Measurements from ENCODE around the gene METTL13.

METTL13 gene, protein sequence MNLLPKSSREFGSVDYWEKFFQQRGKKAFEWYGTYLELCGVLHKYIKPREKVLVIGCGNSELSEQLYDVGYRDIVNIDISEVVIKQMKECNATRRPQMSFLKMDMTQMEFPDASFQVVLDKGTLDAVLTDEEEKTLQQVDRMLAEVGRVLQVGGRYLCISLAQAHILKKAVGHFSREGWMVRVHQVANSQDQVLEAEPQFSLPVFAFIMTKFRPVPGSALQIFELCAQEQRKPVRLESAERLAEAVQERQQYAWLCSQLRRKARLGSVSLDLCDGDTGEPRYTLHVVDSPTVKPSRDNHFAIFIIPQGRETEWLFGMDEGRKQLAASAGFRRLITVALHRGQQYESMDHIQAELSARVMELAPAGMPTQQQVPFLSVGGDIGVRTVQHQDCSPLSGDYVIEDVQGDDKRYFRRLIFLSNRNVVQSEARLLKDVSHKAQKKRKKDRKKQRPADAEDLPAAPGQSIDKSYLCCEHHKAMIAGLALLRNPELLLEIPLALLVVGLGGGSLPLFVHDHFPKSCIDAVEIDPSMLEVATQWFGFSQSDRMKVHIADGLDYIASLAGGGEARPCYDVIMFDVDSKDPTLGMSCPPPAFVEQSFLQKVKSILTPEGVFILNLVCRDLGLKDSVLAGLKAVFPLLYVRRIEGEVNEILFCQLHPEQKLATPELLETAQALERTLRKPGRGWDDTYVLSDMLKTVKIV

DNA sequence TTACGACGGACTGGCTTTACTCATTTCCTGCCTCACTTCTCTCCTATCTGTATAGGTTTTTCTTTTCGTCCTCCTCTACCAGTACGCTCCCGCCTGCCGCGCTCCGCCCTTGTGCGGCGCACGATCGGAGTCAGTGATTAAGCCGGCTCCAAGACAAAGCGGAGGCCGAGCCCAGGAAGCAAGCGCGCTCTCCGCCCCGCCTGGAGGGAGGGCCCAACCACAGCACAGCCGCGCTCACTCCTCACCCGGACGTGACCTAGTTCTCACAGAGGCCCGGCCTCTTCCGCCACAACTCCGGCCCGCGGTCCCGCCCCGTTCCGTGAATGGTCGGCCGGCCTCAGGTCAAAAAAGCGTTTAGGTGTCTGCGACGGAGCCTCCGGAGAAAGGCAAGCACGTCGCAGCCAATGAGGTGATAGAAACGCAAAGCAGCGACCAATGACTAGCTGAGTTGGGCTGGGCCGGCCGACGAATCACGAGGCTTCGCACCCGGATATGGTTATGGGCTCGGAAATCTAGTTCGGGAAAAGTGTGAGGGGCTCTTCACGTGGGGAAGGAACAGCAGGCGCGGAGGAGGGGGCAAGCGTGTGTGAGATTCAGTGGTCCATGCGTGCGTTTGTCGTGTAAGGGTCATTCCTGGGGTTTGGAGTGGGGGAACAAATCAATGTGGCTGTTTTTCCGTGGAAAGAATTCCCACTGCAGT is at the start of gene METTL13:
Gene METTL13, plus strand, starts transcription at position 485 of the 700 bp plus-strand sequence. CDS start 308 bp downstream, outside the sequence.
- DNase-seq = peak; percentile 79 to 100 (median 98)

DNA sequence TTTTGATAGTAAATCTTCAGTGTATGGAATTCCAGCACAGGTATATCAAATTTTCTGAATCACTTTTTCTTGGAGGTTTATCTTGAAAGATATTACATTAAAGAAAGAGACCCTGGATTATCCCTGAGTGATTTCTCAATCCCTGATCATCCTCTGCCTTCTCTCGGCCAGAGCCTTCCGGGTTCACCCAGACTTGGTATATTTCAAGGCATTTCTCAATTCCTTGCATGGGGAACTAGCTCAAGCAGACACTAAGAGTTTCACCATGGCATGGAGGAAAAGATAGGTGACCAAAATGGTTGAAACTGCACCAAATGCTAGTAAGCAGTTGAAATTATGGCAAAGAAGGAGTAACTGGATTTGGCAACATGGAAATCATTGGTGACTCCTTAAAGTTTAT is 45.3 kb upstream of the METTL13 start:
- DNase-seq = no peak

DNA sequence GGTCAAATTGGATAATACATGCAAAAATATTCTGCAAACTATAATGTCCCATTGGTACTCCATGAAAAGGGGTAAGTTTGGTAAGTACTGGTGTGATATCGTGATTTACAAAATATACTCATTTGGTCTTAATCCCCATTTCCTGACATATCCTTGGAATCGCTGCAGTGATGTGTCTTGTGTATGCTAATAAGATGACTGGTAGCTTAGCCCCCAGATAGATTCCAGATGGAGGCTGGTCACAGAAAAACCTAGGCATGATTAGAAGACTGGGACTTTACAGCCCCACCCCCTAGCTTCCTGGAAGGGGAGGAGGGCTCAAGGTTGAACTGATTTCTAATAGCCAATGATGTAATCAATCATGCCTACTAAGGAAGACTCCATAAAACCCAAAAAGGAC is 42.5 kb upstream of the METTL13 start:
- DNase-seq = no peak

DNA sequence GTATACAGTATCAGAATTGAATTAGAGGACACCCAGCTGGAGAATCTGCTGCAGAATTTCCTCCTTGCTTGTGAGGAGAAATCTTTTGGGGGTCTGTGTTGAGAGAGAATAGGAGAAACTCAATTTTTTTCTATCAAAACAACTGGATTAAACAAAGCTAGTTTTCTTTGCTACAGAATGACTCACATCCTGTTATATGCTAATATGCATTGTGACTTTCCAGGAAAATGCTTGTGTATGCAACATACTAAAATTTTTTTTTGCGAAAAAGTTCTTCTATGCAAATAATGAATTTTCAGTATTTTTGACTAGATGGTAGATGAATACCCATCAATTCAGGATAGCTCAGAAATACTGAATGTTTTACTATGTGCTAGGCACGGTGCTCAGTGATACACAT is 41.8 kb upstream of the METTL13 start:
- no peak for DNase-seq

DNA sequence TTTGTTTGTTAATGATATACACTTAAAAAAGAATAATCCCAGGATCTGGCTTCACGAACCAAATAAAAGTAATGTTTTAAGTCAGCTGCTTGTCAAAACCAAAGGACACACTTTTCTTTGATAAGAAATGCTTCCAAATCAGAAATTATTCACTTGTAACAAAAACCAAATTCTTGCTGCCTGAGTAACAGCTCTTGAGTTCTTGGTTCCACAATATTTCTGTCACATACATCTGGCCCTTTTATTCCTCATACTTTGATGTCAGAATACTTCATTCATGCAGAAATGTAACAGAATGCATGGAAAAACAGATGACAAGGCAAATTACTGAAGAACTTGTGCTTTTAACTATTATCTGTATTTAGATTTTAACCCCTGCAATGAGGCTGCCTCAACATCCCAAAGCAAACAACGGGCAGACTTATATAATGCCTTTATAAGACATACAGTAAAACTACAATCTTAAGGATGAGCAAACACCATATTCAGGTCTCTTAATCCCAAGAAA is 41.0 kb upstream of the METTL13 start:
- no peak for DNase-seq

DNA sequence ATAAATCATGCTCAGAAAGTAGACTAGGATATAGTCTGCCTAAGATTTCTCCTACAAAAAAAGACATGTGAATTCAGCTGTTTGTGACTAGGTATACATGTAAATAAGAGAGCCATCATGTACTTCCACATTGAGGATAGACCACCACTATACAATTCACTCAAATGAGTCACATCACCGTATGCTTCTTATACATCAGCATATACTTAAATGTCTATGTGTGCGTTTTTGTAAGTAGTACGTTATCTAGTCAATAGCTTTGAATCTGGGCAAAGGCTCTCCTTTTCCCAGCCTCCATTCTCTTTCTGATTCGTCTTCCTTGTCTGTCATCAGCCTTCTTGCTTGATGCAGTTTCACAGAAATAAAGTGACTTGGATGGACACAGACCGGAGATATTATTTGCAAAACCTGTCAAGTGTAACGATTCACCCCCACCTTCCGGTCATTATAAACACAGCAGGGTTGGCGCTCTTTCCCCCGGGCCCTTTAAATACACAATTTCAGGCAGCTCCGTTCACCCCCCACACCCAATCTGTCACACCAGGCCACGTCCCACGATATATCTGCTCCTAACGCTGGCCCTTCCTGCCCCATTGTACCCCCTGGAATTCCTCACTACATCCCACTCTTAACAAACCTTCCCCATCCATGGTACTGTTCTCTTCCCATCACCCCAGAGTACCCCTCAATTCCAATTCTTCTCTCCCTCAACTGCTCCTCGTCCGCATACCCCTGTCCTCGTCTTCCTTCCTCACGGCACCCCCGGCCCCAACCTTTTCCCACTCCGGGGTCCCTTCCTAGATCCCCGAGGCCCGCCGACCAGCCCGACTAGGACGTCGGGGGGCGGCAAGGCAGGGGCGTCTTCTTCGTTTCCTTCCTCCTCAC is 40.2 kb upstream of the METTL13 start:
- peak in 39 of 56 donors; percentile 1 to 67 (median 25) for DNase-seq

DNA sequence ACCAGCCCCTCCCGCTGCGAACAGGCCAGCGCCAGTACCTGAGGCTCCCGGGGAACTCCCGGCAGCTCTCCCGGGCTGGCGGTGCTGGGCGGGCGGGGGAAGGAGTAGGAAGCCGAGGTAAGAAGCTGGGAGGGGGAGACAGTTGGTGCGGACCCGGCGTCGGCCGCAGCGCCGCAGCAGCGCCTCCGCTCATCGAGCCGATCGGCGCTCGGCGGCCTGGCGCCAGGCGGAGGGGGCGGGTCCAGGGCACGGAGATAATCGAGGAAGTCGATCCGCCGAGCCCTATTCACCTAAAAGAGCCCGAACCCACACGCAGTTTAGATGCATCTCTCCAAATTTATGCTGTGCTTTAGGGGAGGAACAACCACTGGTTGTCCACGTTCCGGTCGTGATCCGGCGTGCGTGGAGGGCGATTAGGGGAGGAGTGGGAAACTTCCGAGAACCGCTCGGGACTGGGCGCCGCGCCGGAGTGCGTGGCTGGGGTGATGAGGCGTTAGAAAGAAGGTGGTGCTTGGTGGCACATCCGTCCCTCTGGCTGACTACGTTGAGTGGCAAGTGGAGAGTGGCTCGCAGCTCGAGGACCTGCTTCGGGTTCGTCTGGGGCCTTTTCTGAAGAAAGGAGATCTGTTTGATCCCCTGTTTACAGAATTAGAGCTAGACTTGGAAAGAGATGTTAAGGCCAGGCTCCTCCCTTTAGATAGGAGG is 39.4 kb upstream of the METTL13 start, which contains the start of gene VAMP4:
Gene VAMP4, minus strand, starts transcription at position 194 of the 705 bp plus-strand sequence. CDS start 3,651 bp downstream, outside the sequence.
- peak; percentile 24 to 90 (median 79) for DNase-seq

DNA sequence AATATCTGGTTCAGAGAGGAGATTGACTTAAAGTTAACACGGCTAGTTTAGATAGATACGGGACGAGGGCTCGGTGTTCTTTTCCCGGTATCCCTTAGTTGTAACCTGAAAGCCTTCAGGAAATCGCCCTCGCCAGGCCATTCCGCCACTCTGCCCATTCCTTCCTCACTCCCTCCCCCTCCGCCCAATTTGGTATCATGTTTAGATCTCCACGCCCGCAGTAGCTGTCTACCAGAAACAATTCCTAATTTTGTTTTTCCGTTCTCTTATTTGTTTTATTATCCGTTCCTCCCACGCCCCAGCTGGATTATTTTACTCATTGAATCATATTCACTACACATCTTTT is 38.9 kb upstream of the METTL13 start:
- DNase-seq = peak in 33 of 56 donors; percentile 6 to 67 (median 31)

DNA sequence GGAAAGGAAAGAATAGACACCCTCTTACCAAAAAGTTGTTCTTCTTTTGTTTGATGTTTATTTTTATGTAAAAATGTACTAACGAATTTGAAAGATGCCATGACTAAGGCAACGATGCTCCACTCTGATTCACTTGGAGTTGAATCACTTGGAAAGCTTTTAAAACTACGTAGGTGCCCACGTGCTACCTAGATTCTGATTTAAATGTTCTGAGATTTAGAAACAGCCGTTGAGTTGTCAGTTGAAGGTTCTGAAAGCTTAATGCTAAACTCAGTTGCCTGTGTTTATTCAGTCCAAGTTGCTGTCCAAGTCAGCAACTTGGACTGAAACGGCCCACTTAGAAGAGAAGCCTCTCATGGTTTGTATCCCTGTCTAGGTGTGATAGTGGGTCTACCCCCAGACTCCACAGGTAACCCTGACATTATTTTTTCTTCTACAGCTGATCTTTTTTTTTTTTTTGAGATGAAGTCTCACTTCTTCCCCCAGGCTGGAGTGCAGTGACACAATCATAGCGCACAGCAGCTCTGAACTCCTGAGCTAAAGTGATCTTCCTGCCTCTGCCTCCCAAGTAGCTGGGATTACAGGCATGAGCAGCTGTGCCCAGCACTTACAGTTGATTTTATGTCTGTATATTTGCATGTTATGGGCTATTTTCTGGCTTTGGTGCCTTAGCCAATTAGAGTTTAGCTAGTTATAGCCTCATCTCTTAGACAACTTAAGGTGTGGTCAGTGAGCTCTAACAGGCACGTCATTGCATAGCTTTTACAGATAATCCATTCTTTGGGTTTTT is 38.2 kb upstream of the METTL13 start:
- peak in 1 of 56 donors; percentile 3 for DNase-seq

DNA sequence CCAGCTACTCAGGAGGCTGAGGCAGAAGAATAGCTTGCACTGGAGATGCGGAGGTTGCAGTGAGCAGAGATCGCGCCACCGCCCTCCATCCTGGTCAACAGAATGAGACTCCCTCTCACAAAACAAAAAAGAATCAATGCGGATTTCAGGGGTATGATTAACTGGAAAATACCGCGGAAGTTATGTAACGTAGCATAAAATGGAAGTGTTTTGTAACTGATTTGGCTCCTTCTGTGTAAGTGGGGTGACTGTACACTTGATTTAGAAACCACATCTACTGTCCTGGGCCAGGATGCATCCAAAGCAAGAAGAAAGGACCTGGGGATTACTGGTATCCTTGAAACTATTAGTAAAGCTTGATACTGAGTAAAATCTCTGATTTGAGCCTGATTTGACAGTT is 36.5 kb upstream of the METTL13 start:
- no peak for DNase-seq

DNA sequence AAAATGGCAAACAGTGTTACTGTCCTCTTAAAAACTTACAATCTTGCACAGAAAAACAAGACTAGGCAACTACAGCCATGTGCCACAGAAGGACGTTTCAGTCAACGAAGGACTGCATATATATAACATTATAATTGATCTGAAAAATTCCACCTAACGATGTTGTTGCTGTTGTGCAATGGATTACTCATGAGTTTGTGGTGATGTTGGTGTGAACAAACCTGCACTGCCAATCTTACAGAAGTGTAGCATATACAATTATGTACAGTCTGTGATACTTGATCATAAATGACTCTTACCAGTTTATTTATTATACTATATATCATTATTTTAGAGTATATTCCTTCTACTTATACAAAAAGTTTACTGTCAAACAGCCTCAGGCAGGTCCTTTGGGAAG is 32.8 kb upstream of the METTL13 start:
- DNase-seq = no peak

DNA sequence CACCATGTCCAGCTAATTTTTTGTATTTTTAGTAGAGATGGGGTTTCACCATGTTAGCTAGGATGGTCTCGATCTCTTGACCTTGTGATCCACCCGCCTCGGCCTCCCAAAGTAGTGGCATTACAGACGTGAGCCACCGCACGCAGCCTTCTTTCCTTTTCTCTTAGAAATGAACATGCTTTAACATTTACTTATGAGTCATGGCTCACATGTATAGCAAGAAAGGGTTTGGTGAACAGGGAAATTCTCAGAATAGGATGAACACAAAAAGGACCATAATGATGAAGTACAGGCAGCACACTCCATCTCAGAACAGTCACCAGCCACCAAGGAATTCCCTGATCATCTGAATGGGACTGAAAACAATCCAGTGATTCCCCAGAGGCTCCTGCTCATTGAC is 30.2 kb upstream of the METTL13 start:
- DNase-seq = no peak

DNA sequence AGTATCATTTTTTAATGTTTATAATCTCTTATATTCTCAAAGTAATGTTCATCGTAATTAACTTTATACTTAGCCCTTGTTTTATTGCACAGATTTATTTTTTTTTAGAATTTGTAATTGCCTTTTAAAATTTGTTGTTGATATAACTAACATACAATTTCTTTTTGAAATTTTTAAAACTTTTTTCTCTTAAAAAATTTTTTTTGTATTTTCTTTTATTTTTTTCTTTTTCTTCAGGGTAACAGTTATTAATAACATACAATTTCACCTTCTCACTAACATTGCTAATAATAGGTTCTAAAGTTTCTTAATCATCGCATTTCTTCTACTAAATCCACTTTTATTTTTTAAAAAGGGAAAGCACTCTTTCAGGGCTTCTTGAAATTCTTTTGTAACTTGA is 28.3 kb upstream of the METTL13 start:
- DNase-seq = no peak

DNA sequence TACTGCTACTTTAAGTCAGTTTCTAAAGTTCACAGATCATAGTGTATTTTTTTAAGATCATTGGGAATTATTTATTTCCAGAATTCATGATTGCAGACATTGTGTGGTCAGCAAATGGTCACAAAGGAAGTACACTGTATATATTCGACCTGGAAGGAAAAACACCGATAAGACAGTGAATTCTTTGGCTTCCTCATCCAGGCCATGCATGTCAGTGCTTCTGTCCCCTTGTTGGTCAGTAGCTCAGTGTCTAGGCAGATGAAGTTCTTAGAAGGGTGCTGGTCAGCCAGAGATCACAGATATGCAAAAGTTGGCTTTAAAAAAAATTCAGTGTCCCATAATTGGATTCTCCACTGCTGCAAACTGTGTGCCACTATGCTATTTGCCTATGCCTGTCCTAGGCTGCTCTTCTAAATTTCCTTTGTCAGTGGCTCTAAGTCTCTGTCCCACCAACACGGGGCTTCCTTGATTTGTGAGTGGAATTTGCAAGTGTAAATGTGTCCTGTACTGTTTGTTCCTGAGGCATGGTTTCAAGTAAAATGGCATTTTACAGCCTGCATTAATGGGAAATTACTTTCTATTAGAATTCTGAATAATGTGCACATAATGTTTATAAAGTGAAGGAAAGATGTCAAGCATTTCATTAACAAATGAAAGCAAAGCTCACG is 27.6 kb upstream of the METTL13 start:
- DNase-seq = no peak

DNA sequence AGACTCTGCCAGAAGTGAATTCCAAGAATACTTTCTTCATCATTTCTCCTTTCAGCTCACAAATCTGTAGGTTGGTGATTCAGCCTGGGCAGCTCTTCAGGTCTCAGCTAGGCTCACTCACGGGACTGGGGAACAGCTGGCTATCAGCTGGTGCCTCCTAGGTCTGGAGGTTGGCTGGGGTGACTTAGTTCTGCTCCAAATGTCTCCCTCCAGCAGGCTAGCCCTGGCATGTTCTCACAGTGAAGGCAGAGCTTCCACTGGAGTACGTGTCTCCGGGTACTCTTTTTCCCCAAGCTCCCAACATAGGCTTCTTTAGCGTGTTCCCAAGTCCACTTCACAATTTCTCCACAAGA is 27.1 kb upstream of the METTL13 start:
- DNase-seq = no peak

DNA sequence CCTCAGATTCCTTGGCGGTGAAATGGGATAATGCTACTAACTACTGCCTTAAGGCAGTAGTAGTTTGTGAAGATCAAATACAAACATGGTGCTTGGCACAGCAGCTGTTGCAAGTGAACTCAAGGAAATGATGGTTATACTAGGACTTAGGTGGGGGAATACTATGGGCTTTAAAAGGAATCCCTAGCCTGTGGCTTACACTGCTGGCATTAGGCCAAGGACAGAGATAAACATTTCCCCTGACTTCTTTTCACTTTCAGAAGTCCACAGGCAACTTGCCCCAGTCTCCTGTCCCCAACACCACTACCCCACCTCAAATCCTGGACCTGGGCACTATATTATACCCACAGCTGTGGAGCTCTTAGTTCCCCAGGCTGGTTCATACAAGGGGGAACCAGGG is 26.5 kb upstream of the METTL13 start:
- no peak for DNase-seq

DNA sequence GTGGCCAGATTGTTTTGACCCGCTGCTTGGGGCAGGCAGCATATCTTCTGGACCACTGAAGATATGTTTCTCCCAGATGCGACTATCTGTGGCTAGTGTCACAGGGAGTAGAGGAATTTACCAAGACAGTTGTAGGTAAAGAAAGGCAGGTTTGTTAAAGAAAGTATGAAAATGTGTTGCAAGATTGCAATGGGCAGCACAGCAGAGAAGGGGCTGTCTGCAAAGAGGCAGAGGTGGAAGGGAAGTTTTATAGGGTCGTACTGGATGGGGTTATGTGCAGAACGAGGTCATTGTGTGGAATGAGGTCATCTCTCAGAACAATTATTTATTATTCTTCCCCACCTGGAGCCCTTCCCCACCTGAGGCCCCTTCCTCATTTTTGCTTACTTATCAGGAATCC is 24.6 kb upstream of the METTL13 start:
- DNase-seq = no peak

DNA sequence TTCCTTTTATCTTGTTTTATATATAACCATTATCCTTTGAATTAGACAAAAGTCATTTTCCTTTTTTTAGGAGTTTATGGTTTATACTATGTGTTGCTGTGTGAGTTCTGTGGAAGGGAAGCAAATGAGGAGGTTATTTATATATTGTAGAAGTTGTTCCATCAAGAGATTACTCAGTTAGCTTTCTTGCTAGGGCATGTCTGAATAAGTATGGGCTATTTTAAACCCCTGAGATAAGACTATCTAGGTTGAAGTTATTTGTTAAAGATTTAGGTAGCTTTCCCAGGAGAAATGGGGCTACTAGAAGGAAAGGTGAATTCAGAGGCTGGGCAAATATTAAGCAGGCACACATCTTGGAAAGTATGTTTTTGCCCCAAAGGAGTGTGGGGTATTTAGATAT is 23.4 kb upstream of the METTL13 start:
- no peak for DNase-seq

DNA sequence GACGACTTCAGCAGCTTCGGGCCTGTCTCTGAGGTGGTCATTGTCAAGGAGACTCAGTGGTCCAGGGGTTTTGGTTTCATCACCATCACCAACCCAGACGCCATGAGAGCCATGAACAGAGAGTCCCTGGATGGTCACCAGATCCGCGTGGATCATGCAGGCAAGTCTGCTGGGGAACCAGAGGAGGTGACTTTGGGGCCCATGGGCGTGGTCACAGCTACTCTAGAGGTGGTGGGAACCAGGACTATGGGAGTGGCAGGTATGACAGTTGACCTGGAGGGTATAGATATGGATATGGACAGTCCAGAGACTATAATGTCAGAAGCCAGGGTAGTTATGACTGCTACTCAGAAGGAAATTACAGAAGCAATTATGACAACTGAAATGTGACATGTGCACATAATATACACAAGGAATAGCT is 19.3 kb upstream of the METTL13 start:
- DNase-seq = no peak
